Hypothalamus (tissue), 51 donors: Measurements from ENCODE around the gene DCTN4.

Experiments used
- DNase-seq, 51 donors: peaks; one replicate each; lab custom pipeline; 2025; lab: John Stamatoyannopoulos, UW

DCTN4 gene

GRCh38 chr5:150672237-150672883 is 86.5 kb downstream of the DCTN4 start:
- DNase-seq, result peak in 6 of 51 donors; percentile 18 to 59 (median 30)

- peak in 1 of 51 donors; percentile 15 for DNase-seq
Observed at GRCh38 chr5:150671509-150672236, 87.1 kb downstream of the DCTN4 start.

GRCh38 chr5:150670948-150671310 is 87.9 kb downstream of the DCTN4 start:
- DNase-seq, result no peak

- DNase-seq, result no peak
Observed at GRCh38 chr5:150670275-150670947, 88.4 kb downstream of the DCTN4 start.

GRCh38 chr5:150665044-150665443 is 93.8 kb downstream of the DCTN4 start:
- DNase-seq, result no peak

- no peak for DNase-seq
Observed at GRCh38 chr5:150663936-150664335, 94.9 kb downstream of the DCTN4 start.

- no peak for DNase-seq
Observed at GRCh38 chr5:150662731-150663516, 95.9 kb downstream of the DCTN4 start.

- no peak for DNase-seq
Observed at GRCh38 chr5:150661821-150662596, 96.8 kb downstream of the DCTN4 start.

GRCh38 chr5:150661086-150661485 is 97.7 kb downstream of the DCTN4 start, which contains the start of gene MYOZ3:
TSS of gene MYOZ3 (plus strand) at chr5:150661251. CDS start at chr5:150662942, 1,691 bp downstream.
- DNase-seq, result no peak

- no peak for DNase-seq
Observed at GRCh38 chr5:150660108-150660831, 98.5 kb downstream of the DCTN4 start.

GRCh38 chr5:150659360-150660107 is 99.3 kb downstream of the DCTN4 start:
- no peak for DNase-seq

GRCh38 chr5:150658699-150659265 is 100.0 kb downstream of the DCTN4 start:
- DNase-seq, result no peak
